ENCODE measurements around the gene KLK14.

KLK14 gene

GRCh38 chr19:51043497-51043896 lies 39.2 kb downstream of the KLK14 start:
- H3K27me3 ChIP-seq = no peaks in the 10 kb centered on the region
- no peak overlapping the region for H3K4me3 ChIP-seq (ENCODE audit: low read depth, low read length)
- no peak for TF ChIP-seq CTCF (IDR thresholded peaks at IDR 0.05; ENCODE audit: low read depth, low read length)
- no peaks in the 10 kb centered on the region for H3K9me3 ChIP-seq
- H3K36me3 ChIP-seq = no peaks in the 10 kb centered on the region
- no peak for DNase-seq
- no peaks in the 10 kb centered on the region for H3K4me1 ChIP-seq

GRCh38 chr19:51040151-51040550 lies 42.5 kb downstream of the KLK14 start:
- Histone ChIP-seq H3K4me1 (no peaks in the 10 kb centered on the region), H3K27me3 (peaks cover 3% of the 10 kb centered on the region; the same call in 1 of the 2 replicates), H3K9me3 (no peaks in the 10 kb centered on the region), H3K4me3 (ENCODE audit: low read depth, low read length) (no peak overlapping the region), H3K36me3 (no peaks in the 10 kb centered on the region)
- no peak for DNase-seq
- no peak for TF ChIP-seq CTCF (IDR thresholded peaks at IDR 0.05; ENCODE audit: low read depth, low read length)

- peaks cover 3% of the 10 kb centered on the region for H3K27me3 ChIP-seq
- H3K9me3 ChIP-seq = no peaks in the 10 kb centered on the region
These were observed 46.2 kb downstream of the KLK14 start for GRCh38 chr19:51036519-51036918.

GRCh38 chr19:51034704-51035103 lies 48.0 kb downstream of the KLK14 start, which contains the start of gene KLK12:
TSS of gene KLK12 (minus strand) at chr19:51035002. CDS start at chr19:51034621, 381 bp downstream.
- Histone ChIP-seq H3K4me3 (ENCODE audit: low read depth, low read length) (no peak within 1 kb of the TSS), H3K27me3 (peaks cover 3% of the 10 kb centered on the region), H3K36me3 (no peaks in the 10 kb centered on the region), H3K9me3 (no peaks in the 10 kb centered on the region; the same call in 1 of the 2 replicates), H3K4me1 (no peaks in the 10 kb centered on the region)
- DNase-seq = no peak
- TF ChIP-seq CTCF (IDR thresholded peaks at IDR 0.05; ENCODE audit: low read depth, low read length) = no peak

More at GRCh38 chr19:51036519-51036918, 46.2 kb downstream of the KLK14 start:
- Histone ChIP-seq H3K36me3 (no peaks in the 10 kb centered on the region), H3K4me3 (ENCODE audit: low read depth, low read length) (no peak overlapping the region), H3K4me1 (no peaks in the 10 kb centered on the region)
- no peak for TF ChIP-seq CTCF (IDR thresholded peaks at IDR 0.05; ENCODE audit: low read depth, low read length)
- DNase-seq = no peak

- peaks cover 18% of the 10 kb centered on the region for H3K27me3 ChIP-seq
- H3K4me3 ChIP-seq (ENCODE audit: low read depth, low read length) = no peak overlapping the region
- no peaks in the 10 kb centered on the region for H3K36me3 ChIP-seq
- no peaks in the 10 kb centered on the region; the same call in 1 of the 2 replicates for H3K9me3 ChIP-seq
- no peak for DNase-seq
- TF ChIP-seq CTCF (IDR thresholded peaks at IDR 0.05; ENCODE audit: low read depth, low read length) = no peak
- no peaks in the 10 kb centered on the region for H3K4me1 ChIP-seq
These were observed 50.8 kb downstream of the KLK14 start for GRCh38 chr19:51031880-51032225.

GRCh38 chr19:51031220-51031879 lies 51.3 kb downstream of the KLK14 start:
- H3K36me3 ChIP-seq = no peaks in the 10 kb centered on the region
- no peak overlapping the region for H3K4me3 ChIP-seq (ENCODE audit: low read depth, low read length)
- DNase-seq = no peak
- no peaks in the 10 kb centered on the region for H3K4me1 ChIP-seq
- peaks cover 23% of the 10 kb centered on the region for H3K27me3 ChIP-seq
- no peaks in the 10 kb centered on the region; the same call in 1 of the 2 replicates for H3K9me3 ChIP-seq
- no peak for TF ChIP-seq CTCF (IDR thresholded peaks at IDR 0.05; ENCODE audit: low read depth, low read length)

Measured in BE2C (cell line).